Measurements from ENCODE around the gene FAM168A. TPM values are rescaled to one million over a fixed set of nuclear protein-coding genes. Genes with fewer than 3 reads are reported as not detected.
A peak's percentile ranks its signal among the peaks of the same experiment; 100 is the strongest.

FAM168A gene
- total RNA-seq, 1 experiment from 2014 or later = 5.0 TPM

DNA sequence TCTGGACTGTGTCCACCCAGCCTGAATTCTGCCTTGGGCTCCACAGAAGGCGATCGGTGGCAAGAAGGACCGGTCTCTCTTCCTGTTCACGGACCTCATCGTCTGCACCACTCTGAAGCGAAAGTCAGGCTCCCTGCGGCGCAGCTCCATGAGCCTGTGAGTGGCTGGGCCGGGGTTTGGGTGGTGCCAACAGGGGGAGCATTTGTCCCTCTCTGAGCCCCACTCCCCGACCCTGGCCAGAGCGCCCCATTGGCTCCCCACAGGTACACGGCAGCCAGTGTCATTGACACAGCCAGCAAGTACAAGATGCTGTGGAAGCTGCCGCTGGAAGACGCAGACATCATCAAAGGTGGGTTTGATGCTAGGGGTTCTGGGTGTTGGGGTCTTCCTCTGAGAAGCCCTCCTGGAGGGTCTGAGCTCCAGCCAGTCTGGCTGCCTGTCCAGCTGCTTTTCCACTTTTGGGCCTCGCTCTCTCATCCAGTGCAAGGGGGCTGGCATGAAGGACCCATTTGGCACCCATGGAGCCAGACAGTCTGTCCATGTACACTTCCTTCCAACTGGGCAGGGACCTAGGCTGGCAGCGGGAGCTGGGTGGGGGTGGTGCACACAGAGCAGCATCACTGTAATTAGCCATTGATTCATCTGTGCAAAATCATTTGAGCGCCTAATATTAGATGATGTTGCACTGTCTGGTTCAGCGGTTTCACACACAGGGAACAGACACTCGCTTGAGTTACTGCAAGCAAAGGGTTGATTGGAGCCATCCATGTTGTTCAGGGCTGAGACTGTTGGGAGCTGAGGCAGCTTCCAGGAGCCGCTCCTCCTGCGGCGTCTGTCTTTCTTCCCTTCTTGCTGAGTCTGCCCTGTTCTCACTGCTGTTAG is 240.7 kb downstream of the FAM168A start:
- DNase-seq (ENCODE audit: extremely low read depth, low read depth) = no peak

DNA sequence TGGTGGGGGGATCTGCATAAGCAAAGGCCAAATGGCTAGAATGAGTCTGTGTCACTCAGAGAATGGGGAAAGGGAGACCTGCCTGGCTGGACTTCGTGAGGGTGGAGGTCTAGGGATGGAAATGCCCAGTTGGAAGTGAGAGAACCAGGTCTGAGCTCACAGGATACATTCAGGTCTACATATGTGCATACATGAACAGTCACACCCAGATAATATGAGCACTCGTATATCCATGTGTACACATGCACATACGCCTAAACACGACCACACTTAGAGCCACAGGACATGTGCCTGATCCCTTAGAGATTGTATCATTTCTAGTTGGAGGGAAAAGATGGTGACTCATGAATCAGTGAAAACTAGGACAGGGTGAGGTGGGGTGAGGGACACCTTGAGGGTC is 242.8 kb downstream of the FAM168A start:
- no peak for DNase-seq (ENCODE audit: extremely low read depth, low read depth)

DNA sequence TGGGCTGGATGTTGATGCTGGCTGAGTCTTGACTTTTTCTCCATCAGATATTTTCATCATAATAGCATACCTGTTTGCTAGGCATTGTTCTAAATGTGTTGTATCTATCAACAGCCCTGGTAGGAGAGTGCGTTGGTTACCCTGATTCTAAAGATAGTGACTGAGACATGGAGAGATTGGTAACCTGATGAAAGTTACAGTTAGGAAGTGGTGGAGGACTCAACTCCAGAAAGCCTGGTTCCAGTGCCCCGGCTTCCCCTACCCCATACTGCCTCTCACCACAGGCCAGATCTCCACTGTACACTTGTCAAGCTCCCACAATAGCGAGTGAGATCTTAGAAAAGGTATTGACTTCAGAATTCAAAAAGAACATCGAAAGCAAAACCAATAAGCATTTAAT is 244.5 kb downstream of the FAM168A start:
- no peak for DNase-seq (ENCODE audit: extremely low read depth, low read depth)

DNA sequence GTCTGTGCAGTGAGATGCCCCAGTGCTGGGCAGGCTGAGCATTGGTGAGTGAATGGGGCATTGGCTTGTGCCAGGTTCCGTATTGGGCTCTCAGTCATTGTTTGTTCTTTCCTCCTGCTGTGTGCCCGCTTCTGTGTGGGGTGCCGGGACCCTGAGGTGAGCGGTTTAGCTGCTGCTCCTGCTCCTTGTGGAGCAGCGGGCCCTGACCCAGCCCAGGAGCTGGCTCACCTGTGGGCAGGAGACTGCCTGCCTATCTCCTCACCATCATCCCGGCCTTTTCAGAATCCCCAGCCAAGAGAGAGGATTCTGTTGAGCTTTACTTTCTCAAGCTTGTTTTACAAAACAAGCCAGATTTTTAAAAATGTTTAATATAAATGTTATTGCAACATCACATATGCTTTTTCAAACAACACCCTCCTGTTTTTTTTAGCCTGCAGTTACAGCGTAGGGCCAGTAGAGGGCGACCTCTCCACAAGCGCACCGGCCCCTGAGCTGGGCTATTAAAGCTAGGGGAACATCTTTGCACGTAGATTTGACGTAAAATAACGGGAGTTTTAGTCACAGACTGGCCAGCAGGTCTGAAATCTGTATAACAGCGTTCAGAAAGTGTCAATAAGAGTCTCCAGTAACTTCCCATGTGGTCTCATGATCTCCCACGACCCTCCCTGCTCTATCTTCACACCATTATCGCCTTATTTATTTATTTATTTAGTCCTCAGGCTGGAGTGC is 246.8 kb downstream of the FAM168A start:
- peak; percentile 49 for DNase-seq (ENCODE audit: extremely low read depth, low read depth)

Small RNA genes within 50 kb of the gene (small RNA-seq; reads per million reads assigned to genes)
- gene AP000763.2 = 0 to 0.02 reads per million in 2 experiments
- 0 reads per million in 2 experiments for gene HMGN2P38

Other genes with a start within 250 kb of the FAM168A start
- 2.3 and 3.1 TPM in 2 replicates for gene RELT, start 221.7 kb downstream of the FAM168A start, total RNA-seq (2014; rRNA removed; shearing (Covaris generic))
- 0.15 TPM in 1 of 2 replicates, not detected in the other for gene PLEKHB1, start 48.5 kb upstream of the FAM168A start, total RNA-seq (2014; rRNA removed; shearing (Covaris generic))
- 53.3 and 60.6 TPM in 2 replicates for gene RAB6A, start 163.0 kb upstream of the FAM168A start, total RNA-seq (2014; rRNA removed; shearing (Covaris generic))
- gene MRPL48, start 189.8 kb upstream of the FAM168A start, total RNA-seq (2014; rRNA removed; shearing (Covaris generic)) = 49.7 and 53.5 TPM in 2 replicates

All from NCI-H460 (cell line).